SH-SY5Y (cell line): ENCODE data around the gene DUSP28.

Source experiments
- GATA2 ChIP-seq: IDR thresholded peaks from 2 replicates; pipeline ENCODE4 v1.6.1; 2011; ENCODE audit warnings: mild to moderate bottlenecking, low read depth, low read length
- GATA3 ChIP-seq: IDR thresholded peaks from 2 replicates; pipeline ENCODE4 v1.6.1; 2011; ENCODE audit warnings: low read depth, mild to moderate bottlenecking, low read length, moderate library complexity

GRCh38 chr2:240604291-240604938 lies 44.3 kb downstream of the DUSP28 start:
- TF ChIP-seq GATA3 (no peak), GATA2 (no peak)
